Measurements from ENCODE around the gene KDM7A.

DNA sequence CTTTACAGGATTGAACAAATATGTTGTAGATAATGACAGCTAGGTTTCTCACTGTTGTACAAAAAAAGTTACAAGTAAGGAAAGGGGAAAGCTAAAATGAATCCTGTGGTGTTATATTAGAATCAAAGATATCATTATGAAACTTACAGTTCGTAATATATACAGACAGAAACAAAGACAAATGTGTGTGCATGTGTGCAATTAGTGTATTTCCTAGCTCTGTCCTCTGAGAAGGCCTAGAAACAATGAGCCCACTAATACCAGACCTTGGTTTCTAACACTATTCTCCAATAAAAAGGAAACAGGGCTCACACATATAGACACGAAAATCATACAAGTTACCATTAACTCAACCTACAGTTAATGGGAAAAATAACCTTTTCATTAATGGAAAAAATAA is 8.0 kb downstream of the KDM7A start:
- TF ChIP-seq CTCF (conservative IDR thresholded peaks at IDR 0.05; ENCODE audit: low read depth, low read length) (no peak), MAZ (IDR thresholded peaks at IDR 0.05; ENCODE audit: borderline replicate concordance, low read depth, low read length) (no peak), RAD21 (IDR thresholded peaks at IDR 0.05; ENCODE audit: low read length) (no peak), CHD1 (IDR thresholded peaks at IDR 0.05; ENCODE audit: low read depth, low read length) (no peak), POLR2A (IDR thresholded peaks at IDR 0.05; ENCODE audit: low read depth, low read length) (no peak), SMC3 (IDR thresholded peaks at IDR 0.05; ENCODE audit: low read depth, low read length) (no peak), RFX5 (IDR thresholded peaks at IDR 0.05; ENCODE audit: low read depth, low read length) (no peak), MXI1 (IDR thresholded peaks at IDR 0.05; ENCODE audit: borderline replicate concordance, low read depth, low read length) (no peak)
- TF ChIP-seq, protein P1, sequence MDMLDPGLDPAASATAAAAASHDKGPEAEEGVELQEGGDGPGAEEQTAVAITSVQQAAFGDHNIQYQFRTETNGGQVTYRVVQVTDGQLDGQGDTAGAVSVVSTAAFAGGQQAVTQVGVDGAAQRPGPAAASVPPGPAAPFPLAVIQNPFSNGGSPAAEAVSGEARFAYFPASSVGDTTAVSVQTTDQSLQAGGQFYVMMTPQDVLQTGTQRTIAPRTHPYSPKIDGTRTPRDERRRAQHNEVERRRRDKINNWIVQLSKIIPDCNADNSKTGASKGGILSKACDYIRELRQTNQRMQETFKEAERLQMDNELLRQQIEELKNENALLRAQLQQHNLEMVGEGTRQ (IDR thresholded peaks at IDR 0.05; ENCODE audit: low read depth, low read length), result no peak
